ENCODE results near the gene NDUFV2.

NDUFV2 gene

GRCh38 chr18:9181275-9181674 is 78.8 kb downstream of the NDUFV2 start:
- no peak for DNase-seq
- H3K4me3 ChIP-seq (ENCODE audit: low read depth, low read length), result no peak overlapping the region
- TF ChIP-seq CTCF (IDR thresholded peaks at IDR 0.05; ENCODE audit: low read depth, low read length), result no peak
- H3K36me3 ChIP-seq, result peaks cover 15% of the 10 kb centered on the region
- H3K27ac ChIP-seq, result no peak overlapping the region
- H3K9me3 ChIP-seq (ENCODE audit: severe bottlenecking), result no peaks in the 10 kb centered on the region
- no peaks in the 10 kb centered on the region for H3K27me3 ChIP-seq (ENCODE audit: insufficient read depth, low read depth, severe bottlenecking)

GRCh38 chr18:9182852-9183399 is 80.4 kb downstream of the NDUFV2 start:
- H3K27me3 ChIP-seq (ENCODE audit: insufficient read depth, low read depth, severe bottlenecking), result no peaks in the 10 kb centered on the region
- H3K36me3 ChIP-seq, result peaks cover 12% of the 10 kb centered on the region
- H3K9me3 ChIP-seq (ENCODE audit: severe bottlenecking), result no peaks in the 10 kb centered on the region
- H3K4me3 ChIP-seq (ENCODE audit: low read depth, low read length), result no peak overlapping the region
- TF ChIP-seq CTCF (IDR thresholded peaks at IDR 0.05; ENCODE audit: low read depth, low read length), result no peak
- no peak for DNase-seq
- no peak overlapping the region for H3K27ac ChIP-seq

All from WERI-Rb-1 (cell line).